Trophoblast cell (in vitro differentiated cells and primary cell): ENCODE measurements around the gene GALNT8.

ENCODE experiments used
- DNase-seq, 2 donors: peaks; one replicate each; pipeline ENCODE4 v3.0.0-alpha.2; 2016
- H2AFZ ChIP-seq: 2 replicates; pipeline ENCODE4 v1.6.1; 2013; ENCODE audit warnings: low read length, moderate library complexity, mild to moderate bottlenecking; ENCODE audit not compliant: insufficient read depth, poor library complexity
- H2AK5ac ChIP-seq: 2 replicates; pipeline ENCODE4 v1.6.1; 2013; ENCODE audit warnings: mild to moderate bottlenecking, low read length
- H2BK120ac ChIP-seq: 2 replicates; pipeline ENCODE4 v1.6.1; 2013; ENCODE audit warnings: low read length, mild to moderate bottlenecking, moderate library complexity; ENCODE audit not compliant: insufficient read depth, poor library complexity
- H2BK12ac ChIP-seq: 2 replicates; pipeline ENCODE4 v1.6.1; 2013; ENCODE audit warnings: mild to moderate bottlenecking, low read length, moderate library complexity
- H2BK5ac ChIP-seq: 2 replicates; pipeline ENCODE4 v1.6.1; 2013; ENCODE audit warnings: low read length, low read depth, moderate library complexity, mild to moderate bottlenecking; ENCODE audit not compliant: poor library complexity
- H3K14ac ChIP-seq: 2 replicates; pipeline ENCODE4 v1.6.1; 2013; ENCODE audit warnings: mild to moderate bottlenecking, low read length
- H3K18ac ChIP-seq: 2 replicates; pipeline ENCODE4 v1.6.1; 2013; ENCODE audit warnings: mild to moderate bottlenecking, low read length
- H3K23ac ChIP-seq: 2 replicates; pipeline ENCODE4 v1.6.1; 2013; ENCODE audit warnings: low read length
- H3K27ac ChIP-seq: 2 replicates; pipeline ENCODE4 v1.5.1; 2013; ENCODE audit warnings: low read depth, mild to moderate bottlenecking, inconsistent platforms, low read length, moderate library complexity
- H3K27me3 ChIP-seq: 2 replicates; pipeline ENCODE4 v1.6.1; 2013; ENCODE audit warnings: inconsistent platforms, mild to moderate bottlenecking, low read length, moderate library complexity; ENCODE audit not compliant: insufficient read depth
- H3K36me3 ChIP-seq, 2 experiments: 1 replicate in 1 of 2; 2 replicates in 1 of 2; pipeline ENCODE4 v1.6.1; 2013; ENCODE audit warnings: low read length in 2 of 2, mild to moderate bottlenecking in 2 of 2, moderate library complexity in 1 of 2; ENCODE audit not compliant: insufficient read depth in 2 of 2, control insufficient read depth in 1 of 2
- H3K4ac ChIP-seq: 2 replicates; pipeline ENCODE4 v1.6.1; 2013; ENCODE audit warnings: low read depth, mild to moderate bottlenecking, low read length, moderate library complexity
- H3K4me1 ChIP-seq, 2 experiments: 1 replicate in 1 of 2; 2 replicates in 1 of 2; pipeline ENCODE4 v1.6.1; 2013; ENCODE audit warnings: low read length in 2 of 2, mild to moderate bottlenecking in 2 of 2, moderate library complexity in 1 of 2; ENCODE audit not compliant: insufficient read depth in 2 of 2, control insufficient read depth in 1 of 2
- H3K4me2 ChIP-seq: 2 replicates; pipeline ENCODE4 v1.6.1; 2013; ENCODE audit warnings: inconsistent platforms, mild to moderate bottlenecking, low read length, moderate library complexity
- H3K4me3 ChIP-seq: 2 replicates; pipeline ENCODE4 v1.5.1; 2013; ENCODE audit warnings: mild to moderate bottlenecking, low read depth, low read length, inconsistent platforms
- H3K79me1 ChIP-seq: one replicate; pipeline ENCODE4 v1.6.1; 2013; ENCODE audit warnings: low read length
- H3K79me2 ChIP-seq: 2 replicates; pipeline ENCODE4 v1.6.1; 2013; ENCODE audit warnings: low read length, mild to moderate bottlenecking; ENCODE audit not compliant: control insufficient read depth, insufficient read depth, poor library complexity
- H3K9ac ChIP-seq: 2 replicates; pipeline ENCODE4 v1.6.1; 2013; ENCODE audit warnings: mild to moderate bottlenecking, low read length
- H3K9me3 ChIP-seq: 2 replicates; pipeline ENCODE4 v1.6.1; 2013; ENCODE audit warnings: low read depth, mild to moderate bottlenecking, control low read depth, inconsistent platforms, low read length; ENCODE audit not compliant: insufficient read depth
- H4K12ac ChIP-seq: 2 replicates; pipeline ENCODE4 v1.6.1; 2013; ENCODE audit warnings: low read depth, mild to moderate bottlenecking, low read length, moderate library complexity
- H4K8ac ChIP-seq: 2 replicates; pipeline ENCODE4 v1.6.1; 2013; ENCODE audit warnings: low read depth, mild to moderate bottlenecking, low read length, moderate library complexity
- H4K91ac ChIP-seq: one replicate; pipeline ENCODE4 v1.6.1; 2013; ENCODE audit warnings: low read depth, mild to moderate bottlenecking, low read length, moderate library complexity
- WGBS: extraction: QIAGEN DNeasy Blood & Tissue Kit; methylation state at CpG from one replicate; pipeline ENCODE4 v1.1.7; 2013; ENCODE audit warnings: missing lambda C conversion rate; ENCODE audit not compliant: insufficient read length, insufficient coverage; ENCODE audit errors: extremely low coverage; 5-methylcytosine and 5-hydroxymethylcytosine counted together

Gene GALNT8

DNA sequence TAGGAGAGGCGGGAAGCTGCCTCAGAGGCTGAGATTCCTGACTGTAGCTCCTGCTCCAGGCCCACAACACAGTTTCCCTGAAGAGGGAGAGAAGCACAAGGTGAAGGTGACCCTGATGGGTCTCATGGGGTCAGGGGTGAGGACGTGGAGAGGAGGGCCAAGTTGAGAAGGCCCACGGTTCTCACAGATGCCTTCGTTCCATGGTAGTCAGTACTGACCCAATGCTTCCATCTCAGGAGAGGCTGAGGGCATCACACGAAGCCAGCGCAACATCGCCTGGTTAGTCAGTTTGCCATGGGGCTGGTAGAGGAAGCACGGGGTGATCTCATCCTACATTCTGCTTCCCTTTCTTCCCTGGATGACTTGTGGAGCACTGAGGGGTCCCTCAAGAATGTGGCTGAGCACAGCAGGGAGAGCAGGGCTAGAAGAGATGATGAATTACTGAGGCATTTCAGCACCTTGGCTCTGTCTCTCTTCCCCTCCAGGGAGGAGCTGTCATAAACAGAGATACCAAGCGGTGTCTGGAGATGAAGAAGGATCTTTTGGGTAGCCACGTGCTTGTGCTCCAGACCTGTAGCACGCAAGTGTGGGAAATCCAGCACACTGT lies 51.9 kb downstream of the GALNT8 start:
- H3K4ac ChIP-seq: no peak overlapping the region
- H4K91ac ChIP-seq: no peak overlapping the region
- H3K4me1 ChIP-seq: peaks cover 5 to 6% of the 10 kb centered on the region in 2 experiments
- H3K9me3 ChIP-seq: peaks cover 2% of the 10 kb centered on the region
- H4K12ac ChIP-seq: no peak overlapping the region
- H3K14ac ChIP-seq: no peak overlapping the region
- H3K23ac ChIP-seq: no peak overlapping the region
- H3K4me3 ChIP-seq: no peak overlapping the region
- no peak overlapping the region for H2AFZ ChIP-seq
- no peak overlapping the region for H3K4me2 ChIP-seq
- no peak overlapping the region for H4K8ac ChIP-seq
- H2BK5ac ChIP-seq: no peak overlapping the region
- no peak overlapping the region for H2AK5ac ChIP-seq
- no peak overlapping the region for H3K27ac ChIP-seq
- WGBS: no CpG with 5 or more reads among the region's 11 CpGs
- H3K79me1 ChIP-seq: no peaks in the 10 kb centered on the region
- H3K27me3 ChIP-seq: no peaks in the 10 kb centered on the region
- H2BK120ac ChIP-seq: no peak overlapping the region
- H3K9ac ChIP-seq: no peak overlapping the region
- DNase-seq: no peak
- no peaks in the 10 kb centered on the region for H3K79me2 ChIP-seq
- no peak overlapping the region for H3K18ac ChIP-seq
- no peak overlapping the region for H2BK12ac ChIP-seq
- H3K36me3 ChIP-seq: no peaks in the 10 kb centered on the region

DNA sequence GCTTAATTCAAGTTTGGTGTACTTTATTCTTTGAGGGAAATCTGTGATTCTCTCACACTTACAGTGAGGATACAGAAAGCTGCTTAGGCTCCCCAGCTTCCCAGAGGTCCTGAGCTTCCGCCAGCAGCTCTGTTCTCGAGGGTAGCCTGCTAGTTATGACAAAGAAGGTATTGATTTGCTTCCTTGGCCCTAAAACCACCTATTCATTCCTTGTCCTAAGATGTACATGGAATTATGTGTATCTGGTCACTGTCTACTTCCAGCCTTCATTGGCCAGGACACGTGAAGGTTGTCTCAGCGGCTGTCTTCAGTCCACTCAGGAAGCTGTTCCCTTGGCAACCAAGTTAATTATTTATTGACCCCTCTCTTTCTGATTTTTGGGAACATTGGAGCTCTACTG lies 55.7 kb downstream of the GALNT8 start:
- no peaks in the 10 kb centered on the region for H3K79me1 ChIP-seq
- H3K4me1 ChIP-seq: peaks cover 5 to 6% of the 10 kb centered on the region in 2 experiments
- peaks cover 2% of the 10 kb centered on the region for H3K9me3 ChIP-seq
- no peak overlapping the region for H3K23ac ChIP-seq
- no peaks in the 10 kb centered on the region for H3K36me3 ChIP-seq
- H4K91ac ChIP-seq: no peak overlapping the region
- H2AFZ ChIP-seq: no peak overlapping the region
- no peak overlapping the region for H3K4me3 ChIP-seq
- no peak for DNase-seq
- H2BK120ac ChIP-seq: no peak overlapping the region
- no peak overlapping the region for H3K18ac ChIP-seq
- no peak overlapping the region for H2BK12ac ChIP-seq
- WGBS: no CpG with 5 or more reads among the region's 4 CpGs
- H3K27ac ChIP-seq: no peak overlapping the region
- H3K4me2 ChIP-seq: no peak overlapping the region
- H3K4ac ChIP-seq: no peak overlapping the region
- H2BK5ac ChIP-seq: no peak overlapping the region
- H4K12ac ChIP-seq: no peak overlapping the region
- H3K27me3 ChIP-seq: no peaks in the 10 kb centered on the region
- no peak overlapping the region for H3K14ac ChIP-seq
- H3K9ac ChIP-seq: no peak overlapping the region
- H2AK5ac ChIP-seq: no peak overlapping the region
- no peaks in the 10 kb centered on the region for H3K79me2 ChIP-seq
- H4K8ac ChIP-seq: no peak overlapping the region

DNA sequence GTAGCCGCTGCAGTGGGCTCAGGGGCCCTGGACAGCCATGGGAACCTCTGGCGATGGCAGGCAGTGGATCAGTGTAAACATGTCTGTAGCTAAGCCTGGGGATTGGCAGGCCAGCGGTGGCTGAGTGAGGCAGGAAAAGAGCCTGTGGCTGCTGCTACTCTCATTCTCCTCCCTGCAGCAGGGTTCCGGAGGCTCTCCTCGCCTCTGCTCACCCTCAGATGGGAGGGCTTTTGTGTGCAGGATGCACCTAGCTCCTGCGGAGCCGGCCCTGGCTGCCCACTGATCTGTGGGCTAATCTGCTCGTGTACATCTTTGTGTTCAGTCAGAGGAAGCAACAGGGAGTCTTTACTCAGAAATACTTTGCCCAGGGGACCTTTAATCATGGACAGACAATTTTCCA lies 59.5 kb downstream of the GALNT8 start:
- Histone ChIP-seq H4K12ac (no peak overlapping the region), H2AK5ac (no peak overlapping the region), H3K27me3 (no peaks in the 10 kb centered on the region), H3K4me3 (no peak overlapping the region), H3K36me3 (no peaks in the 10 kb centered on the region), H2AFZ (no peak overlapping the region), H3K79me1 (no peaks in the 10 kb centered on the region), H3K79me2 (no peaks in the 10 kb centered on the region), H4K8ac (no peak overlapping the region), H2BK5ac (no peak overlapping the region), H3K9me3 (peaks cover 2% of the 10 kb centered on the region), H4K91ac (no peak overlapping the region), H3K9ac (no peak overlapping the region), H3K4ac (no peak overlapping the region), H2BK12ac (no peak overlapping the region), H2BK120ac (no peak overlapping the region), H3K4me2 (no peak overlapping the region), H3K14ac (no peak overlapping the region), H3K18ac (no peak overlapping the region), H3K4me1 (no peaks in the 10 kb centered on the region), H3K23ac (no peak overlapping the region), H3K27ac (no peak overlapping the region)
- WGBS: no CpG with 5 or more reads among the region's 8 CpGs
- DNase-seq: no peak

DNA sequence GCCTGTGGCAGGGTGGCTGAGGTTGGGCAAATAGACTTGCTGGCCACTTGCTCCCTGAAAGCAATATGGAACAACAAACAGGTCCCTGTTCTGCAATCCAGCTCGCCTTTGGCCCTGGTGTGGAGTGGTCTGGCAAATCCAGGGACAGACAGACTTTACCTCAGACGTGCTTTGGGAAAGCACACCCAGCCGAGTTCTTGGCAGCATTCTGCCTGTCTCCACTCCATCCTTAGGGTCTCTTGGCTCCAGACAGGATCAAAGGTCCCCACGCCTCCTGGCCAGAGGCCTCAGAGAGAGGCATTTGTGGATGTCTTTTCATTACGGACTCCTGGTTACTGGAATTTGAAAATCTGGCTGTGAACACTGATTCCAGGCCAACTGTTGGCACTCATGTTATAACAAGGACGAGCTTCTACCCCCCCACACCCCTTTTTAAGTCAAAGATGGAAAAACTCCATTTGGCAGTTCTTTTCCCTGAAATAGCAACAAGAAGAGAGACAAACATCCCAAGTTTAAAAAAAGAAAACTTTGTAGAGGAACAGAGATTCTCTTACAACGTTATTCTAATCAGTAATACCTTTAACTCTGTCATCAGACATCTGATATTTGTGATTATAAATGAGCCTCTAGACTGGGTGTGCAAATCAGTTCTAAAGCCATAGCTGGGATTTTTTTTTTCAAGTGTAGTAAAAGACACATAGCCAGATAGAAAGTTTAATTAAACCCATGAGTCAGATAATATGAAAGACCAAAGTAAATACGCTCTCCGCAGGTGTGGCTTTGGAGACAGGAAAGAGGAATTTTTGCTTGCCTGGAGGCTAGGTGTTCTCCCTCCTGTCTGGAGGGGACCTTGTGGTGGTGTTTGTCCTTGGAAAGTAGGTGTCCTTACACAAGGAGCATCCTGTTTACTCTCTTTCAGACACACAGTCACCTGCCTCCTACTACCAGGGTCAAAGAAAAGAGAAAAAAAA lies 60.7 kb downstream of the GALNT8 start:
- no peak overlapping the region for H3K27ac ChIP-seq
- no CpG with 5 or more reads among the region's 9 CpGs for WGBS
- no peak for DNase-seq

More for the DNA sequence above, 60.7 kb downstream of the GALNT8 start:
- H4K8ac ChIP-seq: no peak overlapping the region
- no peaks in the 10 kb centered on the region for H3K79me1 ChIP-seq
- H3K18ac ChIP-seq: no peak overlapping the region
- H2BK120ac ChIP-seq: no peak overlapping the region
- H3K4me1 ChIP-seq: no peaks in the 10 kb centered on the region
- H3K23ac ChIP-seq: no peak overlapping the region
- H4K12ac ChIP-seq: no peak overlapping the region
- no peak overlapping the region for H3K9ac ChIP-seq
- no peak overlapping the region for H3K4me2 ChIP-seq
- no peak overlapping the region for H3K14ac ChIP-seq
- no peaks in the 10 kb centered on the region for H3K79me2 ChIP-seq
- no peak overlapping the region for H2BK5ac ChIP-seq
- H3K4ac ChIP-seq: no peak overlapping the region
- no peak overlapping the region for H2AFZ ChIP-seq
- no peak overlapping the region for H4K91ac ChIP-seq
- no peak overlapping the region for H3K4me3 ChIP-seq
- H3K27me3 ChIP-seq: no peaks in the 10 kb centered on the region
- H3K9me3 ChIP-seq: peaks cover 2% of the 10 kb centered on the region
- H3K36me3 ChIP-seq: no peaks in the 10 kb centered on the region
- no peak overlapping the region for H2AK5ac ChIP-seq
- H2BK12ac ChIP-seq: no peak overlapping the region
